ENCODE measurements around the gene SPC25.
"Not testable (repeated sequence)": the region's sequence is repeated elsewhere in the genome, so short reads cannot be mapped to it uniquely, and the experiment has no call there.

SPC25 gene

GRCh38 chr2:168890006-168890782 lies at the start of gene SPC25:
TSS of gene SPC25 (minus strand) at chr2:168890430. CDS start at chr2:168889519, 911 bp downstream.
- peak within 1 kb of the TSS; percentile 84 to 86 for H3K4me3 ChIP-seq (replicated peaks in 1 of 2; ENCODE audit: low read depth in 2 of 2, low read length in 2 of 2)
- TF ChIP-seq, protein P1, sequence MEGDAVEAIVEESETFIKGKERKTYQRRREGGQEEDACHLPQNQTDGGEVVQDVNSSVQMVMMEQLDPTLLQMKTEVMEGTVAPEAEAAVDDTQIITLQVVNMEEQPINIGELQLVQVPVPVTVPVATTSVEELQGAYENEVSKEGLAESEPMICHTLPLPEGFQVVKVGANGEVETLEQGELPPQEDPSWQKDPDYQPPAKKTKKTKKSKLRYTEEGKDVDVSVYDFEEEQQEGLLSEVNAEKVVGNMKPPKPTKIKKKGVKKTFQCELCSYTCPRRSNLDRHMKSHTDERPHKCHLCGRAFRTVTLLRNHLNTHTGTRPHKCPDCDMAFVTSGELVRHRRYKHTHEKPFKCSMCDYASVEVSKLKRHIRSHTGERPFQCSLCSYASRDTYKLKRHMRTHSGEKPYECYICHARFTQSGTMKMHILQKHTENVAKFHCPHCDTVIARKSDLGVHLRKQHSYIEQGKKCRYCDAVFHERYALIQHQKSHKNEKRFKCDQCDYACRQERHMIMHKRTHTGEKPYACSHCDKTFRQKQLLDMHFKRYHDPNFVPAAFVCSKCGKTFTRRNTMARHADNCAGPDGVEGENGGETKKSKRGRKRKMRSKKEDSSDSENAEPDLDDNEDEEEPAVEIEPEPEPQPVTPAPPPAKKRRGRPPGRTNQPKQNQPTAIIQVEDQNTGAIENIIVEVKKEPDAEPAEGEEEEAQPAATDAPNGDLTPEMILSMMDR (IDR thresholded peaks at IDR 0.05; ENCODE audit: low read depth, low read length), result peak; percentile 12
- DNase-seq (ENCODE audit: low read depth in 2 of 2), result peak; percentile 91 to 92

- TF ChIP-seq, protein P1 (IDR thresholded peaks at IDR 0.05; ENCODE audit: low read depth, low read length), result no peak
- DNase-seq (ENCODE audit: low read depth in 2 of 2), result no peak
- H3K4me3 ChIP-seq (replicated peaks in 1 of 2; ENCODE audit: low read depth in 2 of 2, low read length in 2 of 2), result no peak overlapping the region
These were observed 49.7 kb upstream of the SPC25 start for GRCh38 chr2:168939918-168940317.

- H3K4me3 ChIP-seq (replicated peaks in 1 of 2; ENCODE audit: low read depth in 2 of 2, low read length in 2 of 2), result no peak overlapping the region
- DNase-seq (ENCODE audit: low read depth in 2 of 2), result no peak
- TF ChIP-seq, protein P1 (IDR thresholded peaks at IDR 0.05; ENCODE audit: low read depth, low read length), result no peak
These were observed 48.8 kb upstream of the SPC25 start for GRCh38 chr2:168939061-168939460.

DNA sequence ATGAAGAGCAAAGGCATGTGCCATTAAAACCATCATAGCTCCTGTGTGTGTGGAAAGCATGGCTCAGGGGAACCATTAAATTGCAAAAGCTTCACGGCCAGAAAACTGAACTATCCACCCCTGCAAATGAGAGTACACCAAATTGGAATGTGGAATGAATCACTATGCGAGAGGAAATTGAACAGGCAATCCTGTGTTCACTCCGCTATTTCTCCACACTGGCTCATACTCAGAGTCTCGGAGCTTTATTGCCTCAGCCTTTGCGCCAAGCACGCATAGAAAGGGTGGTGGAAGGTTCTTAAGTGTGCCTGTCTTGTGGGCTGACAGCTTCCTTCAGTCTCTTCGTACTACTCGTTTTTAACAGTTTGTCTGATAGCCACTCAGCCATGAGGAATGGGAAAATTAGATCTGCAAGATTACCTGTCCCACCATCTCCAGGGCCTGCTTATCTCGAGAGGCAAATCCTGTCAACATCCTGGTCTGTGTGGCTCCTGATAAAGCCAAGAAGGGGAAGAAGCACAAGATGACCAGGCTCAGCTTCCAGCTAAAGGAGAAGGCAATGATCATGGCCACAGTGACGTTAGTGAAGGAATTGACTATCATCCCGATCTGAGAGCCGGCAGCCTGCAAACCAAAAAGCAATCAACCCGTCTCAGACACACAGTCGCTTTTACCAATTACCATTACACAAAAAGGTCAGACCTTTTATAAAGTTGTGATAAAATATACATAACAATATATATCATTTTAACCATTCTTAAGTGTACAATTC lies 45.8 kb upstream of the SPC25 start:
- no peak overlapping the region for H3K4me3 ChIP-seq (replicated peaks in 1 of 2; ENCODE audit: low read depth in 2 of 2, low read length in 2 of 2)
- DNase-seq (ENCODE audit: low read depth in 2 of 2), result peak; percentile 76 to 88
- TF ChIP-seq, protein P1 (IDR thresholded peaks at IDR 0.05; ENCODE audit: low read depth, low read length), result no peak

DNA sequence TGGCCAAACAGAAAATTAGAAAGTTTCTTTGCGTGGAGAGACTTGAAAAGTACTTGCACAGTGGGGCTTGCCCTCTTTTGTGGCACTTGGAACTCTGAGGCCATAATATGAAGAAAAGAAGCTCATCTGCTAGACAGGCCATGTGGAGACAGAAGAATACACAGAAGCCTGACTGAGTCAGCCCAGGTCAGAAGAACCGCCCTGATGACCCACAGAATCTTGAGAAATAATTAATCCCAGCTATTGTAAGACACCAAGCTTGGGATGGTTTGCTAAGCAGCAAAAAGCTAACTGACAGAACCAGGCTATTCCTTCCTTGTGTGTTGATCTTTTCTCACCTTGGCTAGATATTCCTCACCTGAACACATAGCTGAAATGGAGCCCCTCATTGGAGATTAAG lies 44.6 kb upstream of the SPC25 start:
- DNase-seq (ENCODE audit: low read depth in 2 of 2), result no peak

GRCh38 chr2:168932174-168932573 lies 41.9 kb upstream of the SPC25 start:
- not testable (repeated sequence) for DNase-seq (ENCODE audit: low read depth in 2 of 2)

More for the DNA sequence above, 44.6 kb upstream of the SPC25 start:
- TF ChIP-seq, protein P1 (IDR thresholded peaks at IDR 0.05; ENCODE audit: low read depth, low read length), result no peak
- no peak overlapping the region for H3K4me3 ChIP-seq (replicated peaks in 1 of 2; ENCODE audit: low read depth in 2 of 2, low read length in 2 of 2)

DNA sequence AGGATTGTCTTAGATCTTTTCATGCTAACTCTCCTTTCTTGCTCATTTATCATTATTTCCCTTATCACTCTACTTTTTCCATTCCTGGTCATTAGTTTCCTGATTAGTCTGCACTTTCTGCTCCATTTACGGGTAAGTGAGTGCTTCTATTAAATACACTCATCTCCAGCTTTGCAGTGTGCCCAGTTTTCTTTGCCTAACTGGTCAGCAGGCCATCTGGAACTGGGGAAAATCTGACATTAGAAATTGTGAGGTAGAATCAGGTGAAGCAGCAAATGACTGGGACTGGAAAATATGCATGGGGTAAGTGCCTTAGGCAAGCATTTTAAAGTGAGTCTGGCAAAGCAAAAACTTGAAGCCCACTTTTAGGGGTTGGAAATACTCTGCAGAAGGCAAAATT lies 40.0 kb upstream of the SPC25 start:
- TF ChIP-seq, protein P1 (IDR thresholded peaks at IDR 0.05; ENCODE audit: low read depth, low read length), result no peak
- no peak for DNase-seq (ENCODE audit: low read depth in 2 of 2)
- no peak overlapping the region for H3K4me3 ChIP-seq (replicated peaks in 1 of 2; ENCODE audit: low read depth in 2 of 2, low read length in 2 of 2)

More at GRCh38 chr2:168932174-168932573, 41.9 kb upstream of the SPC25 start:
- H3K4me3 ChIP-seq (replicated peaks in 1 of 2; ENCODE audit: low read depth in 2 of 2, low read length in 2 of 2), result not testable (repeated sequence)

All from cardiac fibroblast (primary cell).